HEK293 (cell line): ENCODE measurements around the gene ARL11.

Experiments used
- CTCF ChIA-PET: fragments of 350-600 bp; formaldehyde crosslinking; extraction: SDS; loops from one replicate; lab custom pipeline; 2021; ENCODE audit warnings: antibody characterized with exemption; lab: Yijun Ruan, JAX
- POLR2A ChIA-PET: fragments of 300-600 bp; formaldehyde crosslinking; extraction: SDS; loops from one replicate; lab custom pipeline; 2020; ENCODE audit warnings: antibody characterized with exemption, inconsistent platforms; lab: Yijun Ruan, JAX
- H3K27ac ChIP-seq: fragments of 200-500 bp; sonication (Bioruptor generic); 2 replicates; pipeline ENCODE4 v1.5.1; 2014; ENCODE audit warnings: low read depth, low read length, control low read depth, inconsistent platforms; ENCODE audit errors: extremely low read depth
- H3K36me3 ChIP-seq, 2 experiments: fragments of 200-500 bp in 1 of 2; sonication (Bioruptor generic) in 1 of 2; 1 replicate in 1 of 2; 2 replicates in 1 of 2; pipeline ENCODE4 v1.5.1; 2014 to 2017; ENCODE audit warnings: inconsistent platforms in 2 of 2, low read length in 2 of 2; ENCODE audit not compliant: control insufficient read depth in 2 of 2, insufficient read depth in 1 of 2
- H3K4me1 ChIP-seq: fragments of 200-500 bp; sonication (Bioruptor generic); 2 replicates; pipeline ENCODE4 v1.5.1; 2014; ENCODE audit warnings: mild to moderate bottlenecking, low read length, inconsistent platforms; ENCODE audit not compliant: control insufficient read depth, insufficient read depth
- H3K4me3 ChIP-seq: 2 replicates; pipeline ENCODE4 v1.5.1; 2011; ENCODE audit warnings: low read depth, mild to moderate bottlenecking, control low read depth, low read length, moderate library complexity
- H3K9me3 ChIP-seq: fragments of 200-500 bp; sonication (Bioruptor generic); 2 replicates; pipeline ENCODE4 v1.5.1; 2014; ENCODE audit warnings: low read depth, low read length, inconsistent platforms; ENCODE audit not compliant: control insufficient read depth, insufficient read depth
- BCL11B ChIP-seq: fragments of 450-650 bp; formaldehyde crosslinking; IDR thresholded peaks from 2 replicates; pipeline ENCODE4 v1.5.1; 2016; ENCODE audit warnings: low read depth, missing biosample characterization, missing genetic modification characterization
- EGR2 ChIP-seq: fragments of 450-650 bp; formaldehyde crosslinking; IDR thresholded peaks from 2 replicates; pipeline ENCODE4 v1.5.1; 2016; ENCODE audit warnings: low read depth, missing biosample characterization, missing genetic modification characterization
- GLI4 ChIP-seq: fragments of 450-650 bp; formaldehyde crosslinking; IDR thresholded peaks from 2 replicates; pipeline ENCODE4 v1.5.1; 2016; ENCODE audit warnings: missing biosample characterization, missing genetic modification characterization
- GLIS1 ChIP-seq: fragments of 450-650 bp; formaldehyde crosslinking; IDR thresholded peaks from 2 replicates; pipeline ENCODE4 v1.5.1; 2016; ENCODE audit warnings: missing biosample characterization, missing genetic modification characterization
- HOXA7 ChIP-seq: sonication (generic); formaldehyde crosslinking; IDR thresholded peaks from 2 replicates; pipeline ENCODE4 v1.8.1; 2022; ENCODE audit warnings: missing genetic modification reagents, borderline replicate concordance
- KLF8 ChIP-seq: fragments of 450-650 bp; formaldehyde crosslinking; IDR thresholded peaks from 2 replicates; pipeline ENCODE4 v1.5.1; 2016; ENCODE audit warnings: missing biosample characterization, missing genetic modification characterization
- YY1 ChIP-seq: fragments of 450-650 bp; formaldehyde crosslinking; IDR thresholded peaks from 2 replicates; pipeline ENCODE4 v1.5.1; 2018; ENCODE audit warnings: missing biosample characterization, missing genetic modification characterization
- ZNF10 ChIP-seq: fragments of 450-650 bp; formaldehyde crosslinking; IDR thresholded peaks from 2 replicates; pipeline ENCODE4 v1.5.1; 2017; ENCODE audit warnings: missing biosample characterization, missing genetic modification characterization
- ZNF133 ChIP-seq: fragments of 450-650 bp; formaldehyde crosslinking; IDR thresholded peaks from 2 replicates; pipeline ENCODE4 v1.5.1; 2016; ENCODE audit warnings: missing biosample characterization, missing genetic modification characterization
- ZNF23 ChIP-seq: fragments of 450-650 bp; formaldehyde crosslinking; IDR thresholded peaks from 2 replicates; pipeline ENCODE4 v1.5.1; 2016; ENCODE audit warnings: missing biosample characterization, missing genetic modification characterization, borderline replicate concordance
- ZNF274 ChIP-seq, 2 experiments: fragments of 200-500 bp in 1 of 2; fragments of 450-650 bp in 1 of 2; sonication (Bioruptor generic) in 1 of 2; formaldehyde crosslinking in 1 of 2; IDR thresholded peaks; 2 replicates each; pipeline versions ENCODE4 v1.5.1 to v1.6.1; 2014 to 2016; ENCODE audit warnings: borderline replicate concordance in 1 of 2, inconsistent platforms in 1 of 2, low read length in 1 of 2, missing biosample characterization in 1 of 2, missing genetic modification characterization in 1 of 2
- ZNF292 ChIP-seq: fragments of 450-650 bp; formaldehyde crosslinking; IDR thresholded peaks from 2 replicates; pipeline ENCODE4 v1.5.1; 2016; ENCODE audit warnings: low read depth, missing biosample characterization, missing genetic modification characterization, borderline replicate concordance
- ZNF366 ChIP-seq: fragments of 450-650 bp; formaldehyde crosslinking; conservative IDR thresholded peaks from 2 replicates; pipeline ENCODE4 v1.5.1; 2016; ENCODE audit warnings: missing biosample characterization, missing genetic modification characterization
- ZNF394 ChIP-seq: fragments of 450-650 bp; formaldehyde crosslinking; IDR thresholded peaks from 2 replicates; pipeline ENCODE4 v1.5.1; 2016; ENCODE audit warnings: missing biosample characterization, missing genetic modification characterization, mild to moderate bottlenecking, moderate library complexity, borderline replicate concordance
- ZNF404 ChIP-seq: fragments of 450-650 bp; formaldehyde crosslinking; IDR thresholded peaks from 2 replicates; pipeline ENCODE4 v1.5.1; 2017; ENCODE audit warnings: missing biosample characterization, missing genetic modification characterization
- ZNF426 ChIP-seq: fragments of 450-650 bp; formaldehyde crosslinking; IDR thresholded peaks from 2 replicates; pipeline ENCODE4 v1.5.1; 2017; ENCODE audit warnings: missing biosample characterization, missing genetic modification characterization, mild to moderate bottlenecking, inconsistent platforms, moderate library complexity
- ZNF433 ChIP-seq: fragments of 450-650 bp; formaldehyde crosslinking; IDR thresholded peaks from 2 replicates; pipeline ENCODE4 v1.5.1; 2016; ENCODE audit warnings: missing biosample characterization, missing genetic modification characterization, low read depth
- ZNF514 ChIP-seq: fragments of 450-650 bp; formaldehyde crosslinking; IDR thresholded peaks from 2 replicates; pipeline ENCODE4 v1.5.1; 2016; ENCODE audit warnings: missing biosample characterization, missing genetic modification characterization
- ZNF626 ChIP-seq: fragments of 450-650 bp; sonication (Bioruptor Pico); formaldehyde crosslinking; IDR thresholded peaks from 2 replicates; pipeline ENCODE4 v1.5.1; 2018; ENCODE audit warnings: missing biosample characterization, missing genetic modification characterization, inconsistent platforms
- ZNF670 ChIP-seq: fragments of 450-650 bp; formaldehyde crosslinking; IDR thresholded peaks from 2 replicates; pipeline ENCODE4 v1.5.1; 2016; ENCODE audit warnings: missing biosample characterization, missing genetic modification characterization, low read depth
- ZNF747 ChIP-seq: fragments of 450-650 bp; formaldehyde crosslinking; IDR thresholded peaks from 2 replicates; pipeline ENCODE4 v1.5.1; 2016; ENCODE audit warnings: missing biosample characterization, missing genetic modification characterization
- ZNF768 ChIP-seq: fragments of 450-650 bp; formaldehyde crosslinking; IDR thresholded peaks from 2 replicates; pipeline ENCODE4 v1.5.1; 2018; ENCODE audit warnings: missing biosample characterization, mild to moderate bottlenecking, missing genetic modification characterization
- TF ChIP-seq, protein P1 (sequence below): fragments of 450-650 bp; formaldehyde crosslinking; IDR thresholded peaks from 2 replicates; pipeline ENCODE4 v1.5.1; 2017; ENCODE audit warnings: missing biosample characterization, missing genetic modification characterization
- TF ChIP-seq, protein P2 (sequence below): fragments of 450-650 bp; formaldehyde crosslinking; conservative IDR thresholded peaks from 2 replicates; pipeline ENCODE4 v1.5.1; 2016; ENCODE audit warnings: low read depth, missing biosample characterization, missing genetic modification characterization
- TF ChIP-seq, protein P3 (sequence below): fragments of 450-650 bp; formaldehyde crosslinking; IDR thresholded peaks from 2 replicates; pipeline ENCODE4 v1.5.1; 2017; ENCODE audit warnings: missing biosample characterization, missing genetic modification characterization
- TF ChIP-seq, protein P4 (sequence below): fragments of 450-650 bp; formaldehyde crosslinking; IDR thresholded peaks from 2 replicates; pipeline ENCODE4 v1.5.1; 2016; ENCODE audit warnings: missing biosample characterization, missing genetic modification characterization

ARL11 gene

DNA sequence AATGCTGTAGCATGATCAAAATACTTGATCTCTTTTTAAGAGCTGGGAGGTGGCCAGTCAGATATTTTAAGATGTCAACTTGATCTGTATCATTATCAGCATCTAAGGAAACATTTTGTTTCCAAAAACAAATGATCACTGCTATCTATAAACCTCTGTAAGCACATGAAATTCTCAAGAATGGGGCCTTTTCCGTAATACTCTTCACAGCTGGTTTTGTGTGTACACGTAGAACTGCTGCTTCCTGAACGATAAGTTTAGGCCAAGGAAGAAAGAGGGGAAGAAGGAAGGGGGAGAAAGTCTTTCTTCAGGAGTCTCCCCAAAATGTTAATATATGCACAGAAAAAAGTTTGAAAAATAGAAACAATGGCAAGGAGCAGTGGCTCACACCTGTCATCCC, 25.7 kb downstream of the ARL11 start:
- POLR2A ChIA-PET, result no interaction called here
- H3K27ac ChIP-seq, result no peak overlapping the region
- no peaks in the 10 kb centered on the region for H3K9me3 ChIP-seq
- no peak overlapping the region for H3K4me3 ChIP-seq
- no peaks in the 10 kb centered on the region for H3K36me3 ChIP-seq
- no peaks in the 10 kb centered on the region for H3K4me1 ChIP-seq
- CTCF ChIA-PET, result interaction anchor here (0.7 kb wide), 1 partner anchor 325 kb away, joined by 3 read pairs; no protein-coding TSS in a partner anchor
- no peak for TF ChIP-seq ZNF404 (tag by site-specific recombination)
- TF ChIP-seq KLF8, result no peak
- TF ChIP-seq, protein P1, sequence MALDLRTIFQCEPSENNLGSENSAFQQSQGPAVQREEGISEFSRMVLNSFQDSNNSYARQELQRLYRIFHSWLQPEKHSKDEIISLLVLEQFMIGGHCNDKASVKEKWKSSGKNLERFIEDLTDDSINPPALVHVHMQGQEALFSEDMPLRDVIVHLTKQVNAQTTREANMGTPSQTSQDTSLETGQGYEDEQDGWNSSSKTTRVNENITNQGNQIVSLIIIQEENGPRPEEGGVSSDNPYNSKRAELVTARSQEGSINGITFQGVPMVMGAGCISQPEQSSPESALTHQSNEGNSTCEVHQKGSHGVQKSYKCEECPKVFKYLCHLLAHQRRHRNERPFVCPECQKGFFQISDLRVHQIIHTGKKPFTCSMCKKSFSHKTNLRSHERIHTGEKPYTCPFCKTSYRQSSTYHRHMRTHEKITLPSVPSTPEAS (tag by site-specific recombination), result no peak
- TF ChIP-seq, protein P2, sequence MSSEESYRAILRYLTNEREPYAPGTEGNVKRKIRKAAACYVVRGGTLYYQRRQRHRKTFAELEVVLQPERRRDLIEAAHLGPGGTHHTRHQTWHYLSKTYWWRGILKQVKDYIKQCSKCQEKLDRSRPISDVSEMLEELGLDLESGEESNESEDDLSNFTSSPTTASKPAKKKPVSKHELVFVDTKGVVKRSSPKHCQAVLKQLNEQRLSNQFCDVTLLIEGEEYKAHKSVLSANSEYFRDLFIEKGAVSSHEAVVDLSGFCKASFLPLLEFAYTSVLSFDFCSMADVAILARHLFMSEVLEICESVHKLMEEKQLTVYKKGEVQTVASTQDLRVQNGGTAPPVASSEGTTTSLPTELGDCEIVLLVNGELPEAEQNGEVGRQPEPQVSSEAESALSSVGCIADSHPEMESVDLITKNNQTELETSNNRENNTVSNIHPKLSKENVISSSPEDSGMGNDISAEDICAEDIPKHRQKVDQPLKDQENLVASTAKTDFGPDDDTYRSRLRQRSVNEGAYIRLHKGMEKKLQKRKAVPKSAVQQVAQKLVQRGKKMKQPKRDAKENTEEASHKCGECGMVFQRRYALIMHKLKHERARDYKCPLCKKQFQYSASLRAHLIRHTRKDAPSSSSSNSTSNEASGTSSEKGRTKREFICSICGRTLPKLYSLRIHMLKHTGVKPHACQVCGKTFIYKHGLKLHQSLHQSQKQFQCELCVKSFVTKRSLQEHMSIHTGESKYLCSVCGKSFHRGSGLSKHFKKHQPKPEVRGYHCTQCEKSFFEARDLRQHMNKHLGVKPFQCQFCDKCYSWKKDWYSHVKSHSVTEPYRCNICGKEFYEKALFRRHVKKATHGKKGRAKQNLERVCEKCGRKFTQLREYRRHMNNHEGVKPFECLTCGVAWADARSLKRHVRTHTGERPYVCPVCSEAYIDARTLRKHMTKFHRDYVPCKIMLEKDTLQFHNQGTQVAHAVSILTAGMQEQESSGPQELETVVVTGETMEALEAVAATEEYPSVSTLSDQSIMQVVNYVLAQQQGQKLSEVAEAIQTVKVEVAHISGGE (tag by site-specific recombination), result no peak
- no peak for TF ChIP-seq ZNF292 (tag by site-specific recombination)
- no peak for TF ChIP-seq ZNF626 (tag by site-specific recombination)
- no peak for TF ChIP-seq GLIS1 (tag by site-specific recombination)
- TF ChIP-seq ZNF433, result no peak
- no peak for TF ChIP-seq ZNF133 (tag by site-specific recombination)
- TF ChIP-seq ZNF747 (tag by site-specific recombination), result no peak
- TF ChIP-seq, protein P3, sequence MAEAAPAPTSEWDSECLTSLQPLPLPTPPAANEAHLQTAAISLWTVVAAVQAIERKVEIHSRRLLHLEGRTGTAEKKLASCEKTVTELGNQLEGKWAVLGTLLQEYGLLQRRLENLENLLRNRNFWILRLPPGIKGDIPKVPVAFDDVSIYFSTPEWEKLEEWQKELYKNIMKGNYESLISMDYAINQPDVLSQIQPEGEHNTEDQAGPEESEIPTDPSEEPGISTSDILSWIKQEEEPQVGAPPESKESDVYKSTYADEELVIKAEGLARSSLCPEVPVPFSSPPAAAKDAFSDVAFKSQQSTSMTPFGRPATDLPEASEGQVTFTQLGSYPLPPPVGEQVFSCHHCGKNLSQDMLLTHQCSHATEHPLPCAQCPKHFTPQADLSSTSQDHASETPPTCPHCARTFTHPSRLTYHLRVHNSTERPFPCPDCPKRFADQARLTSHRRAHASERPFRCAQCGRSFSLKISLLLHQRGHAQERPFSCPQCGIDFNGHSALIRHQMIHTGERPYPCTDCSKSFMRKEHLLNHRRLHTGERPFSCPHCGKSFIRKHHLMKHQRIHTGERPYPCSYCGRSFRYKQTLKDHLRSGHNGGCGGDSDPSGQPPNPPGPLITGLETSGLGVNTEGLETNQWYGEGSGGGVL (tag by site-specific recombination), result no peak
- no peak for TF ChIP-seq HOXA7 (CRISPR knock-in tag)
- no peak for TF ChIP-seq BCL11B (tag by site-specific recombination)
- no peak for TF ChIP-seq EGR2 (tag by site-specific recombination)
- no peak for TF ChIP-seq ZNF10 (tag by site-specific recombination)
- TF ChIP-seq ZNF394 (tag by site-specific recombination), result no peak
- no peak for TF ChIP-seq ZNF366 (tag by site-specific recombination)
- no peak for TF ChIP-seq ZNF426 (tag by site-specific recombination)
- TF ChIP-seq YY1 (tag by site-specific recombination), result no peak

DNA sequence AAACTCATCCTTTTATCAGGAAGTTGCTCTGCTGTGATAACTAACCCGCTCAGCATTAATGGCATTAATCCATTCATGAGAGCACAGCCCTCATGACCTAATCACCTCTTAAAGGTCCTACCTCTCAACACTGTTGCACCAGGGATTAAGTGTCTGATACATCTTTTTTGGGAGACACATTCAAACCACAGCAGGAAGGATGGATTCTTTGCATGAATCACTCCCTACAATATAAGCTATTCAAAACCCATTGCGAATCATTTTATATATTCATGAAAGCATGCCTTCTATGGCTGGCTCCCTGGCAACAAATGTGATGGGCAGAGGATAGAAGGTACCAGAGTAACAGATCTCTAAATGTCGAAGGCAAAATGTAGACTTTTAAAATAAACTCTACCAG, 27.6 kb downstream of the ARL11 start:
- CTCF ChIA-PET, result no interaction called here
- Histone ChIP-seq H3K4me3 (no peak overlapping the region), H3K9me3 (no peaks in the 10 kb centered on the region), H3K4me1 (no peaks in the 10 kb centered on the region), H3K27ac (no peak overlapping the region), H3K36me3 (peaks cover 0 to 5% of the 10 kb centered on the region in 2 experiments; a peak in 1 of 3 replicates)
- POLR2A ChIA-PET, result no interaction called here
- TF ChIP-seq ZNF670 (tag by site-specific recombination) (no peak), HOXA7 (CRISPR knock-in tag) (no peak), ZNF274 (IDR thresholded peaks at IDR 0.05; ENCODE audit: low read length) (no peak), ZNF274 (tag by site-specific recombination; IDR thresholded peaks at IDR 0.05; ENCODE audit: borderline replicate concordance) (no peak), ZNF514 (no peak), GLI4 (tag by site-specific recombination) (no peak), ZNF23 (tag by site-specific recombination) (no peak), ZNF768 (no peak)
- TF ChIP-seq, protein P4, sequence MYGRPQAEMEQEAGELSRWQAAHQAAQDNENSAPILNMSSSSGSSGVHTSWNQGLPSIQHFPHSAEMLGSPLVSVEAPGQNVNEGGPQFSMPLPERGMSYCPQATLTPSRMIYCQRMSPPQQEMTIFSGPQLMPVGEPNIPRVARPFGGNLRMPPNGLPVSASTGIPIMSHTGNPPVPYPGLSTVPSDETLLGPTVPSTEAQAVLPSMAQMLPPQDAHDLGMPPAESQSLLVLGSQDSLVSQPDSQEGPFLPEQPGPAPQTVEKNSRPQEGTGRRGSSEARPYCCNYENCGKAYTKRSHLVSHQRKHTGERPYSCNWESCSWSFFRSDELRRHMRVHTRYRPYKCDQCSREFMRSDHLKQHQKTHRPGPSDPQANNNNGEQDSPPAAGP (tag by site-specific recombination), result no peak
